Activated CD4-positive, alpha-beta T cell treated with anti-CD3 and anti-CD28 coated beads, Interleukin-2, amount 50 U/mL, for 16 hours (primary cell): ENCODE results near the gene MFSD6.
"Not testable (repeated sequence)": the region's sequence is repeated elsewhere in the genome, so short reads cannot be mapped to it uniquely, and the experiment has no call there.

Source experiments
- DNase-seq: peaks from one replicate; pipeline ENCODE4 v3.0.0-alpha.2; 2020

MFSD6 gene

GRCh38 chr2:190467575-190468083 is 59.5 kb downstream of the MFSD6 start:
- DNase-seq, result no peak

- not testable (repeated sequence) for DNase-seq
Observed at GRCh38 chr2:190468354-190468753, 60.2 kb downstream of the MFSD6 start.

GRCh38 chr2:190468814-190469569 is 60.8 kb downstream of the MFSD6 start:
- no peak for DNase-seq

- no peak for DNase-seq
Observed at GRCh38 chr2:190469771-190470170, 61.6 kb downstream of the MFSD6 start.

- no peak for DNase-seq
Observed at GRCh38 chr2:190470256-190470826, 62.2 kb downstream of the MFSD6 start.

- DNase-seq, result no peak
Observed at GRCh38 chr2:190477661-190478454, 69.7 kb downstream of the MFSD6 start.

GRCh38 chr2:190478572-190479195 is 70.5 kb downstream of the MFSD6 start:
- no peak for DNase-seq

- no peak for DNase-seq
Observed at GRCh38 chr2:190481339-190481738, 73.2 kb downstream of the MFSD6 start.

GRCh38 chr2:190482451-190482850 is 74.3 kb downstream of the MFSD6 start:
- DNase-seq, result no peak

- DNase-seq, result no peak
Observed at GRCh38 chr2:190486037-190486623, 78.0 kb downstream of the MFSD6 start.

- no peak for DNase-seq
Observed at GRCh38 chr2:190488516-190489233, 80.5 kb downstream of the MFSD6 start.

GRCh38 chr2:190489475-190489874 is 81.3 kb downstream of the MFSD6 start:
- DNase-seq, result no peak

- no peak for DNase-seq
Observed at GRCh38 chr2:190490502-190490901, 82.3 kb downstream of the MFSD6 start.

GRCh38 chr2:190493095-190493494 is 84.9 kb downstream of the MFSD6 start:
- no peak for DNase-seq

GRCh38 chr2:190494600-190495227 is 86.6 kb downstream of the MFSD6 start:
- not testable (repeated sequence) for DNase-seq

GRCh38 chr2:190497428-190497827 is 89.3 kb downstream of the MFSD6 start:
- no peak for DNase-seq

GRCh38 chr2:190499273-190499672 is 91.1 kb downstream of the MFSD6 start:
- DNase-seq, result no peak

- no peak for DNase-seq
Observed at GRCh38 chr2:190500054-190500502, 91.9 kb downstream of the MFSD6 start.

- DNase-seq, result no peak
Observed at GRCh38 chr2:190501231-190501630, 93.1 kb downstream of the MFSD6 start.

- DNase-seq, result no peak
Observed at GRCh38 chr2:190501702-190502407, 93.7 kb downstream of the MFSD6 start.

GRCh38 chr2:190503088-190503487 is 94.9 kb downstream of the MFSD6 start:
- DNase-seq, result no peak
